Peyer's patch (tissue), 4 donors: ENCODE results near the gene MBD2.

Experiments
- POLR2A ChIP-seq, 2 donors: fragments of 450-650 bp; IDR thresholded peaks; one replicate each; pipeline ENCODE4 v1.5.1; 2017; ENCODE audit warnings: antibody characterized with exemption in 2 of 2, mild to moderate bottlenecking in 2 of 2, moderate library complexity in 2 of 2
- TF ChIP-seq, protein P1 (sequence below), 6 experiments: fragments of 450-650 bp in 4 of 6; fragments of 200-600 bp in 2 of 6; sonication (generic) in 1 of 6; IDR thresholded peaks; one replicate each; pipeline ENCODE4 v1.5.1; 2017 to 2019; ENCODE audit warnings: antibody characterized with exemption in 6 of 6, mild to moderate bottlenecking in 3 of 6, moderate library complexity in 1 of 6

DNA sequence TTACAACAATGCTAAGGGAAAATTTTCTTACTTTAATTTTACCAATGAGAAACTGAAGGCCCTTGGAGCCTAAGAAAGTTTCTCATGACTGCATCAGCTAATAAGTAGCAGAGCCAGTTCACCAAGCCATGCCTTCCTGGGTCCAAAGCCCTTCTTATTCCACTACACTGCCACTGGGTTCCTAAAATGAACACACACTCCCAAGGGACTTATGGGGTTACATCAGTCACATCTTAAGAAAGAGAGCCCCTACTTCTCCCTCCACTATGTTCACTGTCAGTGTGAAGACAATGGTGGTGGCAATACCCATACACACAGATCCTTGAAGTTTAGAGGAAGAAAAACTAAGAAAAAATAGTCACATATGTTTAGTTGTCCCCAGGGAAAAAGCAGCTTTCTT is 20.6 kb downstream of the MBD2 start:
- no peak for TF ChIP-seq POLR2A (IDR thresholded peaks at IDR 0.05)
- TF ChIP-seq, protein P1, sequence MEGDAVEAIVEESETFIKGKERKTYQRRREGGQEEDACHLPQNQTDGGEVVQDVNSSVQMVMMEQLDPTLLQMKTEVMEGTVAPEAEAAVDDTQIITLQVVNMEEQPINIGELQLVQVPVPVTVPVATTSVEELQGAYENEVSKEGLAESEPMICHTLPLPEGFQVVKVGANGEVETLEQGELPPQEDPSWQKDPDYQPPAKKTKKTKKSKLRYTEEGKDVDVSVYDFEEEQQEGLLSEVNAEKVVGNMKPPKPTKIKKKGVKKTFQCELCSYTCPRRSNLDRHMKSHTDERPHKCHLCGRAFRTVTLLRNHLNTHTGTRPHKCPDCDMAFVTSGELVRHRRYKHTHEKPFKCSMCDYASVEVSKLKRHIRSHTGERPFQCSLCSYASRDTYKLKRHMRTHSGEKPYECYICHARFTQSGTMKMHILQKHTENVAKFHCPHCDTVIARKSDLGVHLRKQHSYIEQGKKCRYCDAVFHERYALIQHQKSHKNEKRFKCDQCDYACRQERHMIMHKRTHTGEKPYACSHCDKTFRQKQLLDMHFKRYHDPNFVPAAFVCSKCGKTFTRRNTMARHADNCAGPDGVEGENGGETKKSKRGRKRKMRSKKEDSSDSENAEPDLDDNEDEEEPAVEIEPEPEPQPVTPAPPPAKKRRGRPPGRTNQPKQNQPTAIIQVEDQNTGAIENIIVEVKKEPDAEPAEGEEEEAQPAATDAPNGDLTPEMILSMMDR (IDR thresholded peaks at IDR 0.05): no peak
